Esophagus squamous epithelium (tissue), 5 donors: ENCODE measurements around the gene SCAPER. TPM values are rescaled to one million over a fixed set of nuclear protein-coding genes. Genes with fewer than 3 reads are reported as not detected.

Source experiments
- DNase-seq: peaks from one replicate; lab custom pipeline; 2025; lab: John Stamatoyannopoulos, UW
- H3K27ac ChIP-seq, 4 donors: fragments of 200-600 bp; sonication (generic); one replicate each; pipeline ENCODE4 v1.5.1; 2016 to 2019; ENCODE audit warnings: mild to moderate bottlenecking in 1 of 4
- H3K27me3 ChIP-seq, 4 donors: fragments of 200-600 bp; sonication (generic); 1 replicate in 3 of 4; 2 replicates in 1 of 4; pipeline versions ENCODE4 v1.5.1 to v1.6.0; 2017 to 2021; ENCODE audit warnings: antibody characterized with exemption in 1 of 4
- H3K36me3 ChIP-seq, 3 donors: fragments of 200-600 bp; sonication (generic); one replicate each; pipeline ENCODE4 v1.5.1; 2016 to 2019
- H3K4me1 ChIP-seq, 3 donors: fragments of 200-600 bp; sonication (generic); one replicate each; pipeline ENCODE4 v1.5.1; 2017 to 2019
- H3K4me3 ChIP-seq, 4 donors: fragments of 200-600 bp; sonication (generic); 1 replicate in 3 of 4; 2 replicates in 1 of 4; pipeline ENCODE4 v1.5.1; 2016 to 2019; ENCODE audit warnings: mild to moderate bottlenecking in 2 of 4, moderate library complexity in 1 of 4
- H3K9me3 ChIP-seq, 3 donors: fragments of 200-600 bp; sonication (generic); one replicate each; pipeline ENCODE4 v1.5.1; 2016 to 2019
- POLR2A ChIP-seq, 4 donors: fragments of 450-650 bp; IDR thresholded peaks; one replicate each; pipeline ENCODE4 v1.6.1; 2017; ENCODE audit warnings: antibody characterized with exemption in 4 of 4, mild to moderate bottlenecking in 4 of 4, moderate library complexity in 3 of 4
- whole genome bisulfite sequencing, 2 donors: methylation state at CpG; one replicate each; pipeline ENCODE4 v1.1.5; 2018; 5-methylcytosine and 5-hydroxymethylcytosine counted together
- intact Hi-C: fragments of 100-400 bp; cut with DNase I; formaldehyde crosslinking; loops from one replicate; pipeline ENCODE4 v1.15.0; 2022
- total RNA-seq, 4 donors: library from RNA; depleted of rRNA; stranded (reverse); fragments of >200 nt; gene quantifications; one replicate each; pipeline ENCODE4 v1.1.0, GENCODE V29; 2016
- TF ChIP-seq, protein P1 (sequence below), 6 experiments: fragments of 450-650 bp in 4 of 6; fragments of 200-600 bp in 2 of 6; sonication (generic) in 2 of 6; IDR thresholded peaks; one replicate each; pipeline ENCODE4 v1.5.1; 2016 to 2019; ENCODE audit warnings: antibody characterized with exemption in 6 of 6, mild to moderate bottlenecking in 4 of 6, moderate library complexity in 4 of 6
- donor health status: DM: yes; HTN: yes; CAD: no.

SCAPER gene
- total RNA-seq, 4 donors from 2014 or later, result 18.3 to 30.1 (median 25.3) TPM

GRCh38 chr15:76334438-76335306, 570.5 kb downstream of the SCAPER start:
- Histone ChIP-seq H3K27me3 (peaks cover 6 to 81% (median 31%) of the 10 kb centered on the region in 4 donors), H3K27ac (peak overlapping the region in 1 of 4 donors; percentile 65), H3K4me3 (peak overlapping the region in 2 of 4 donors; percentile 43 to 66), H3K9me3 (no peaks in the 10 kb centered on the region), H3K4me1 (peaks cover 20 to 48% (median 23%) of the 10 kb centered on the region in 3 donors), H3K36me3 (no peaks in the 10 kb centered on the region)
- WGBS, 2 donors, result 26 to 51% methylated on average over 21 to 33 of the region's 44 CpGs
- DNase-seq, result no peak
- TF ChIP-seq POLR2A (IDR thresholded peaks at IDR 0.05), result no peak
- TF ChIP-seq, protein P1, sequence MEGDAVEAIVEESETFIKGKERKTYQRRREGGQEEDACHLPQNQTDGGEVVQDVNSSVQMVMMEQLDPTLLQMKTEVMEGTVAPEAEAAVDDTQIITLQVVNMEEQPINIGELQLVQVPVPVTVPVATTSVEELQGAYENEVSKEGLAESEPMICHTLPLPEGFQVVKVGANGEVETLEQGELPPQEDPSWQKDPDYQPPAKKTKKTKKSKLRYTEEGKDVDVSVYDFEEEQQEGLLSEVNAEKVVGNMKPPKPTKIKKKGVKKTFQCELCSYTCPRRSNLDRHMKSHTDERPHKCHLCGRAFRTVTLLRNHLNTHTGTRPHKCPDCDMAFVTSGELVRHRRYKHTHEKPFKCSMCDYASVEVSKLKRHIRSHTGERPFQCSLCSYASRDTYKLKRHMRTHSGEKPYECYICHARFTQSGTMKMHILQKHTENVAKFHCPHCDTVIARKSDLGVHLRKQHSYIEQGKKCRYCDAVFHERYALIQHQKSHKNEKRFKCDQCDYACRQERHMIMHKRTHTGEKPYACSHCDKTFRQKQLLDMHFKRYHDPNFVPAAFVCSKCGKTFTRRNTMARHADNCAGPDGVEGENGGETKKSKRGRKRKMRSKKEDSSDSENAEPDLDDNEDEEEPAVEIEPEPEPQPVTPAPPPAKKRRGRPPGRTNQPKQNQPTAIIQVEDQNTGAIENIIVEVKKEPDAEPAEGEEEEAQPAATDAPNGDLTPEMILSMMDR (IDR thresholded peaks at IDR 0.05), result no peak
- intact Hi-C loops, result no loop called here

DNA sequence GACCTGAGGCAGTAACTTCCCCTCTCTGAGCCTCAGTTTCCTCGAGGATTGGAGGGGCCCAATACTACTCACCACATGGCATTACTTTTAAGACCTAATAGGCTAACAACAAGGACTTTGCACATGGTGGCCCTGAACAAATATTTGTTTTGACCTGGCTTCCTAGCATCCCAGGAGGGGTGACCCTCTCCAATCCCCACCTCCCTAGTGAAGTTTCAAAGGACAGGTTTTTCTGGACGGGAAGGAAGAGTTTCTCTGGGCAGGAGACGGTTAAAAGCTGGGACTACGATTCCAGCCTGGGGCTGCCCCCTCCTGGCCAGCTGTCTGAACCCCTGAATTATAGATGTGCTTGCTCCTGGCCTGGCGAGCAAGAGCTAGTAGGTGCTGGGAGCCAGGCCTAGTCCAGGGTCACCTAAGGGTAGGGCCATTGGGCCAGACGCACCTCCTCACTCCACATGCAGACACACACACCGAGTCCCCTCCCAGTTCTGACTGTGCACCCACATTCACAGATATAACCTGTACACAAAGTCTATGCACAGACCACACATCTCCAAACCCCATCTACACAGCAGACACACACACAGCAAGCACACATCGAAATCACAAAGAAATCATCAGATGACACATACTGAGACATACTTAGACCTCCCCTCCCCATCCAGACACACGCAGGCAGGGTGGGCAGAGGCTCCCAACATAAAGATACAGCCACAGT, 571.3 kb downstream of the SCAPER start:
- no peak for DNase-seq
- H3K36me3 ChIP-seq, result no peaks in the 10 kb centered on the region
- intact Hi-C loops, result no loop called here
- 46 to 57% methylated on average over 5 to 7 of the region's 9 CpGs for WGBS, 2 donors
- H3K27ac ChIP-seq, result no peak overlapping the region
- peaks cover 6 to 80% (median 27%) of the 10 kb centered on the region in 4 donors for H3K27me3 ChIP-seq
- TF ChIP-seq POLR2A (IDR thresholded peaks at IDR 0.05), result no peak
- TF ChIP-seq, protein P1 (IDR thresholded peaks at IDR 0.05), result peak in 1 of 6 experiments; percentile 21
- H3K4me1 ChIP-seq, result peaks cover 16 to 40% (median 22%) of the 10 kb centered on the region in 3 donors
- H3K9me3 ChIP-seq, result no peaks in the 10 kb centered on the region
- H3K4me3 ChIP-seq, result no peak overlapping the region

DNA sequence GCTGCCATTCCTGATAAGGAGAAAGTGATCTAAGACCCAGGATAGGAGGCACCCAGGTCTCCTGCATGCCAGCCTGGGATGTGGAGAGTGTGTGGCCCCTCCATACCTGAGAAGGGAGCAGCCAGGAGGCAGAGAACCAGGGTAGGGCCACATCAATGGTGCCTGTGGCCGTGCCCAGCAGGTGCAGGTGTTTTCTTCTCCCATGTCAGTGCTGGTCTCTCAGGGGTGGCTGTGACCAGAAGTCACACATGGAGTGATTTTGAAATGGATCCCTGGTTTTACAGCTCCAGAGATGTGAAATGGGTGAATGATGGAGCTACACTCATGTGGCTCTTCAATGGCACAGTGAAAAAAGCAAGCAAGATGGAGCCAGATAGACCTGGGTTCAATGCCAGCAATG, 571.8 kb downstream of the SCAPER start:
- Histone ChIP-seq H3K27ac (no peak overlapping the region), H3K27me3 (peaks cover 6 to 74% (median 26%) of the 10 kb centered on the region in 4 donors), H3K4me3 (no peak overlapping the region), H3K9me3 (no peaks in the 10 kb centered on the region), H3K4me1 (peaks cover 16 to 35% (median 21%) of the 10 kb centered on the region in 3 donors), H3K36me3 (no peaks in the 10 kb centered on the region)
- no peak for DNase-seq
- 100% methylated on average over 1 of the region's 1 CpG; no CpG with 5 or more reads in 1 of the 2 donors for WGBS, 2 donors
- TF ChIP-seq POLR2A (IDR thresholded peaks at IDR 0.05), result no peak
- TF ChIP-seq, protein P1 (IDR thresholded peaks at IDR 0.05), result no peak
- intact Hi-C loops, result no loop called here

DNA sequence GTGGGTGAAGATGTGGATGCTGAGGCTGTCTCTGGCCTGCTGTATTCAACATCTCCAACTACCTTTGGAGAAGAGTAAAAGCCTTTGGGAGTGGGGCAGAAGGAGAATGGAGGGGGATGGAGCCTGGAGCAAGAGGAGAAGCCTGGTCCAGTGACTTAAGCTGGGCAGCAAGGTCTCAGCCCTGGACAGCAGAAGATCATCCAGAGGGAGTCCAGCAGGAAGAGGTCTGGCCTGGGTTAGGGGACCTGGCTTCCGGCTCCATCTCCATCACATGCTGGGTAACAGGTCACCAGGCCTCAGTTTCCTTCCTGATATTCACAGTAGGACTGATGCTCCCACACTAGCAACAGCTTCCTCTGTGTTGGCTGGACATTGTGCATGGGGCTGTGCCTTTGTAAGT, 572.3 kb downstream of the SCAPER start:
- Histone ChIP-seq H3K4me3 (no peak overlapping the region), H3K27me3 (peaks cover 2 to 73% (median 25%) of the 10 kb centered on the region in 4 donors), H3K36me3 (no peaks in the 10 kb centered on the region), H3K4me1 (peaks cover 16 to 30% (median 16%) of the 10 kb centered on the region in 3 donors), H3K9me3 (no peaks in the 10 kb centered on the region), H3K27ac (no peak overlapping the region)
- WGBS, 2 donors, result 80% methylated on average over 1 of the region's 1 CpG; no CpG with 5 or more reads in 1 of the 2 donors
- intact Hi-C loops, result no loop called here
- TF ChIP-seq POLR2A (IDR thresholded peaks at IDR 0.05), result no peak
- TF ChIP-seq, protein P1 (IDR thresholded peaks at IDR 0.05), result no peak
- DNase-seq, result no peak
